Smooth muscle cell (in vitro differentiated cells): Measurements from ENCODE around the gene PDIA5. TPM values are rescaled to one million over a fixed set of nuclear protein-coding genes. Genes with fewer than 3 reads are reported as not detected.

ENCODE experiments used
- DNase-seq: peaks from one replicate; lab custom pipeline; 2025; ENCODE audit not compliant: unreplicated experiment; lab: John Stamatoyannopoulos, UW
- H2AFZ ChIP-seq: fragments of 200-600 bp; sonication (generic); 2 replicates; pipeline ENCODE4 v1.6.0; 2016; ENCODE audit warnings: antibody characterized with exemption, low read depth, mild to moderate bottlenecking
- H3F3A ChIP-seq: fragments of 200-600 bp; sonication (generic); 2 replicates; pipeline ENCODE4 v1.6.0; 2017; ENCODE audit warnings: antibody characterized with exemption, low read depth
- H3K27ac ChIP-seq: fragments of 200-600 bp; sonication (generic); 2 replicates; pipeline ENCODE4 v1.5.1; 2016; ENCODE audit warnings: low read depth, mild to moderate bottlenecking
- H3K27me3 ChIP-seq: fragments of 200-600 bp; sonication (generic); 2 replicates; pipeline ENCODE4 v1.6.1; 2016; ENCODE audit warnings: low read depth, mild to moderate bottlenecking
- H3K36me3 ChIP-seq: fragments of 200-600 bp; sonication (generic); 2 replicates; pipeline ENCODE4 v1.5.1; 2016; ENCODE audit warnings: low read depth
- H3K4me1 ChIP-seq: fragments of 200-600 bp; sonication (generic); 2 replicates; pipeline ENCODE4 v1.5.1; 2016; ENCODE audit warnings: low read depth
- H3K4me2 ChIP-seq: fragments of 200-600 bp; sonication (generic); 2 replicates; pipeline ENCODE4 v1.6.0; 2016; ENCODE audit warnings: mild to moderate bottlenecking
- H3K4me3 ChIP-seq: fragments of 200-600 bp; sonication (generic); 2 replicates; pipeline ENCODE4 v1.5.1; 2016; ENCODE audit warnings: mild to moderate bottlenecking
- H3K79me2 ChIP-seq: fragments of 200-600 bp; sonication (generic); 2 replicates; pipeline ENCODE4 v1.6.0; 2016; ENCODE audit warnings: low read depth, mild to moderate bottlenecking
- H3K9ac ChIP-seq: fragments of 200-600 bp; sonication (generic); 2 replicates; pipeline ENCODE4 v1.6.0; 2016; ENCODE audit warnings: low read depth
- H3K9me3 ChIP-seq: fragments of 200-600 bp; sonication (generic); replicated peaks from 2 replicates; pipeline ENCODE4 v1.5.1; 2016; ENCODE audit warnings: low read depth
- H4K20me1 ChIP-seq: fragments of 200-600 bp; sonication (generic); 2 replicates; pipeline ENCODE4 v1.6.0; 2016; ENCODE audit warnings: low read depth
- CTCF ChIP-seq: fragments of 200-600 bp; sonication (generic); IDR thresholded peaks from 2 replicates; pipeline ENCODE4 v1.5.1; 2017; ENCODE audit warnings: borderline replicate concordance, mild to moderate bottlenecking, antibody characterized with exemption; ENCODE audit not compliant: insufficient read depth, poor library complexity, severe bottlenecking
- WGBS: methylation state at CpG from one replicate; pipeline ENCODE4 v1.1.7; 2016; ENCODE audit warnings: low lambda C conversion rate; 5-methylcytosine and 5-hydroxymethylcytosine counted together
- polyA plus RNA-seq: library from polyadenylated mRNA; unstranded; fragments of >200 nt; fragmentation: Nextera tagmentation; extraction: Ambion mirVana; gene quantifications from 2 replicates; pipeline ENCODE4 v1.2.1, GENCODE V29; 2016
- total RNA-seq: library from RNA; depleted of rRNA; stranded (reverse); fragments of >200 nt; gene quantifications from 2 replicates; pipeline ENCODE4 v1.2.3, GENCODE V29; 2014

The PDIA5 gene
- total and polyA plus RNA-seq, 2 experiments from 2014 or later: 65.4 to 102 TPM

- H3F3A ChIP-seq: no peaks in the 10 kb centered on the region
- H2AFZ ChIP-seq: no peak overlapping the region
- WGBS: 67% methylated on average over 2 of the region's 2 CpGs
- H3K9ac ChIP-seq: no peak overlapping the region
- H3K27me3 ChIP-seq: no peaks in the 10 kb centered on the region
- no peak overlapping the region for H3K4me2 ChIP-seq
- H3K79me2 ChIP-seq: no peaks in the 10 kb centered on the region
- peaks cover 6% of the 10 kb centered on the region for H3K36me3 ChIP-seq
- H3K9me3 ChIP-seq: no peaks in the 10 kb centered on the region
- H4K20me1 ChIP-seq: no peaks in the 10 kb centered on the region
- H3K4me1 ChIP-seq: no peaks in the 10 kb centered on the region
- DNase-seq: no peak
- H3K4me3 ChIP-seq: no peak overlapping the region
- no peak for TF ChIP-seq CTCF
- H3K27ac ChIP-seq: no peak overlapping the region
These were observed 103.1 kb downstream of the PDIA5 start for GRCh38 chr3:123169930-123170329.

- Histone ChIP-seq H3K4me3 (no peak overlapping the region), H3K27ac (no peak overlapping the region), H4K20me1 (no peaks in the 10 kb centered on the region), H3K9ac (no peak overlapping the region), H3K27me3 (no peaks in the 10 kb centered on the region), H3K4me2 (no peak overlapping the region), H3K9me3 (no peaks in the 10 kb centered on the region), H3K36me3 (no peaks in the 10 kb centered on the region), H3K79me2 (no peaks in the 10 kb centered on the region), H2AFZ (no peak overlapping the region), H3F3A (no peaks in the 10 kb centered on the region), H3K4me1 (no peaks in the 10 kb centered on the region)
- DNase-seq: no peak
- TF ChIP-seq CTCF: no peak
- WGBS: 98% methylated on average over 5 of the region's 5 CpGs
These were observed 114.0 kb downstream of the PDIA5 start for GRCh38 chr3:123180791-123181190.

- no peaks in the 10 kb centered on the region for H4K20me1 ChIP-seq
- TF ChIP-seq CTCF: no peak
- H3K79me2 ChIP-seq: no peaks in the 10 kb centered on the region
- H3K36me3 ChIP-seq: no peaks in the 10 kb centered on the region
- H2AFZ ChIP-seq: no peak overlapping the region
- no peaks in the 10 kb centered on the region for H3K9me3 ChIP-seq
- 84% methylated on average over 2 of the region's 2 CpGs for WGBS
- DNase-seq: no peak
- no peaks in the 10 kb centered on the region for H3K4me1 ChIP-seq
- H3K27ac ChIP-seq: no peak overlapping the region
- H3F3A ChIP-seq: no peaks in the 10 kb centered on the region
- no peak overlapping the region for H3K4me3 ChIP-seq
- H3K4me2 ChIP-seq: no peak overlapping the region
- no peaks in the 10 kb centered on the region for H3K27me3 ChIP-seq
- H3K9ac ChIP-seq: no peak overlapping the region
These were observed 119.9 kb downstream of the PDIA5 start for GRCh38 chr3:123186695-123187094.

- no peaks in the 10 kb centered on the region for H3F3A ChIP-seq
- H3K79me2 ChIP-seq: no peaks in the 10 kb centered on the region
- no peak overlapping the region for H3K4me3 ChIP-seq
- H3K9me3 ChIP-seq: no peaks in the 10 kb centered on the region
- no peaks in the 10 kb centered on the region for H3K4me1 ChIP-seq
- no peak for DNase-seq
- H3K4me2 ChIP-seq: no peak overlapping the region
- no peak overlapping the region for H3K27ac ChIP-seq
- H3K27me3 ChIP-seq: no peaks in the 10 kb centered on the region
- no peaks in the 10 kb centered on the region for H3K36me3 ChIP-seq
- no peak for TF ChIP-seq CTCF
- no peaks in the 10 kb centered on the region for H4K20me1 ChIP-seq
- WGBS: 84% methylated on average over 6 of the region's 6 CpGs
- no peak overlapping the region for H3K9ac ChIP-seq
- H2AFZ ChIP-seq: no peak overlapping the region
These were observed 121.2 kb downstream of the PDIA5 start for GRCh38 chr3:123188058-123188457.
